HL-60 (cell line): ENCODE data around the gene ZNF865.
A peak's percentile ranks its signal among the peaks of the same experiment; 100 is the strongest.

Source experiments
- GABPA ChIP-seq: IDR thresholded peaks from 2 replicates; pipeline ENCODE4 v1.6.1; 2012; ENCODE audit warnings: low read depth
- POLR2AphosphoS5 ChIP-seq: IDR thresholded peaks from 2 replicates; pipeline ENCODE4 v1.6.1; 2012; ENCODE audit warnings: low read depth
- SPI1 ChIP-seq: IDR thresholded peaks from 2 replicates; pipeline ENCODE4 v1.6.1; 2012; ENCODE audit warnings: low read depth, mild to moderate bottlenecking, borderline replicate concordance
- TF ChIP-seq, protein P1 (sequence below): IDR thresholded peaks from one replicate; pipeline ENCODE4 v1.5.1; 2011; ENCODE audit warnings: low read length, control low read depth, inconsistent platforms; ENCODE audit not compliant: insufficient read depth
- TF ChIP-seq, protein P2 (sequence below): IDR thresholded peaks from 2 replicates; pipeline ENCODE4 v1.6.1; 2012; ENCODE audit warnings: low read depth; ENCODE audit not compliant: insufficient replicate concordance

- TF ChIP-seq, protein P1, sequence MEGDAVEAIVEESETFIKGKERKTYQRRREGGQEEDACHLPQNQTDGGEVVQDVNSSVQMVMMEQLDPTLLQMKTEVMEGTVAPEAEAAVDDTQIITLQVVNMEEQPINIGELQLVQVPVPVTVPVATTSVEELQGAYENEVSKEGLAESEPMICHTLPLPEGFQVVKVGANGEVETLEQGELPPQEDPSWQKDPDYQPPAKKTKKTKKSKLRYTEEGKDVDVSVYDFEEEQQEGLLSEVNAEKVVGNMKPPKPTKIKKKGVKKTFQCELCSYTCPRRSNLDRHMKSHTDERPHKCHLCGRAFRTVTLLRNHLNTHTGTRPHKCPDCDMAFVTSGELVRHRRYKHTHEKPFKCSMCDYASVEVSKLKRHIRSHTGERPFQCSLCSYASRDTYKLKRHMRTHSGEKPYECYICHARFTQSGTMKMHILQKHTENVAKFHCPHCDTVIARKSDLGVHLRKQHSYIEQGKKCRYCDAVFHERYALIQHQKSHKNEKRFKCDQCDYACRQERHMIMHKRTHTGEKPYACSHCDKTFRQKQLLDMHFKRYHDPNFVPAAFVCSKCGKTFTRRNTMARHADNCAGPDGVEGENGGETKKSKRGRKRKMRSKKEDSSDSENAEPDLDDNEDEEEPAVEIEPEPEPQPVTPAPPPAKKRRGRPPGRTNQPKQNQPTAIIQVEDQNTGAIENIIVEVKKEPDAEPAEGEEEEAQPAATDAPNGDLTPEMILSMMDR: no peak
- TF ChIP-seq POLR2AphosphoS5 (no peak), SPI1 (peak; percentile 77), GABPA (no peak)
- TF ChIP-seq, protein P2, sequence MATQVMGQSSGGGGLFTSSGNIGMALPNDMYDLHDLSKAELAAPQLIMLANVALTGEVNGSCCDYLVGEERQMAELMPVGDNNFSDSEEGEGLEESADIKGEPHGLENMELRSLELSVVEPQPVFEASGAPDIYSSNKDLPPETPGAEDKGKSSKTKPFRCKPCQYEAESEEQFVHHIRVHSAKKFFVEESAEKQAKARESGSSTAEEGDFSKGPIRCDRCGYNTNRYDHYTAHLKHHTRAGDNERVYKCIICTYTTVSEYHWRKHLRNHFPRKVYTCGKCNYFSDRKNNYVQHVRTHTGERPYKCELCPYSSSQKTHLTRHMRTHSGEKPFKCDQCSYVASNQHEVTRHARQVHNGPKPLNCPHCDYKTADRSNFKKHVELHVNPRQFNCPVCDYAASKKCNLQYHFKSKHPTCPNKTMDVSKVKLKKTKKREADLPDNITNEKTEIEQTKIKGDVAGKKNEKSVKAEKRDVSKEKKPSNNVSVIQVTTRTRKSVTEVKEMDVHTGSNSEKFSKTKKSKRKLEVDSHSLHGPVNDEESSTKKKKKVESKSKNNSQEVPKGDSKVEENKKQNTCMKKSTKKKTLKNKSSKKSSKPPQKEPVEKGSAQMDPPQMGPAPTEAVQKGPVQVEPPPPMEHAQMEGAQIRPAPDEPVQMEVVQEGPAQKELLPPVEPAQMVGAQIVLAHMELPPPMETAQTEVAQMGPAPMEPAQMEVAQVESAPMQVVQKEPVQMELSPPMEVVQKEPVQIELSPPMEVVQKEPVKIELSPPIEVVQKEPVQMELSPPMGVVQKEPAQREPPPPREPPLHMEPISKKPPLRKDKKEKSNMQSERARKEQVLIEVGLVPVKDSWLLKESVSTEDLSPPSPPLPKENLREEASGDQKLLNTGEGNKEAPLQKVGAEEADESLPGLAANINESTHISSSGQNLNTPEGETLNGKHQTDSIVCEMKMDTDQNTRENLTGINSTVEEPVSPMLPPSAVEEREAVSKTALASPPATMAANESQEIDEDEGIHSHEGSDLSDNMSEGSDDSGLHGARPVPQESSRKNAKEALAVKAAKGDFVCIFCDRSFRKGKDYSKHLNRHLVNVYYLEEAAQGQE: no peak
Measured at GRCh38 chr19:55659822-55660221, 54.4 kb downstream of the ZNF865 start.
